GM18511 (cell line): ENCODE data around the gene TNFSF15.
"Not testable (repeated sequence)": the region's sequence is repeated elsewhere in the genome, so short reads cannot be mapped to it uniquely, and the experiment has no call there.

ENCODE experiments used
- ATAC-seq: cut with Tn5 transposase; IDR thresholded peaks from one replicate; pipeline ENCODE4 v1.9.1; 2021; ENCODE audit warnings: mild to moderate bottlenecking, moderate library complexity; ENCODE audit not compliant: unreplicated experiment

Gene TNFSF15

DNA sequence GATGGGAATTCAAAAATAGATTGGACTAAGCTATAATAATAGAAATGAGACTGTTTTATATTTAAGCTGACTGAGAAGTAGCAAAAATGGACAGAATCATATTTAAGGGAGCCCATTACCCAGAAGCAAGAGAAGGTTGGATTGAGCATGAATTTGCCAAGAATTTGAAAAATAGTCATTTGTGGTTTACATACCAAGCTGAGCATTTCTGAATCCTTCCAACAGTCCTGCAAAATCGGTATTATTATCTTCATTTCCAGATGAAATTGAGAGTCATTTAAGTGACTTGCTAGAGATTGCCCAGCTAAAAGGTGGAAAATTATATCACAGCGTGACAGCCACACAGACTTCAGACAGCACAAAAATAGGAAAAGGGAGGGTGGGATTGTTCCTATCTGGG lies 48.4 kb downstream of the TNFSF15 start:
- no peak for ATAC-seq

DNA sequence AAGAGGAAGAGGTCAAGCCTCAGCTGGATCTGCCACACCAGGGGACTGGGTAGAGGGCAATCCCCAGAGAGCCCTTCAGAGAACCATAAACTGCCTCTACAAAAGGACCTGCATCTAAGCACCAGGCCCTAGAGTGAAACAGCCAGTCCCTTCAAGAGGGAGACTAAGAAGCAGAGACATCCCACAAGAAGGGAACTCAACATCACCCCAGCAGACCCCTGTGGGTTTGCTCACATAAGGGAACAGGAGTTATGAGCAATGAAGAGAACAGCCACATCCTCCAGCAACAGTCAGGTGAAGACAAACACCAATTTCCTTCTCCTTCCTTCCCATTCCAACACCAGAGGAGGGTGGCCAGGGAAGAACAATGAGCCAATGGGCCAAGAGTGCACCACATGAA lies 48.9 kb downstream of the TNFSF15 start:
- ATAC-seq = no peak

DNA sequence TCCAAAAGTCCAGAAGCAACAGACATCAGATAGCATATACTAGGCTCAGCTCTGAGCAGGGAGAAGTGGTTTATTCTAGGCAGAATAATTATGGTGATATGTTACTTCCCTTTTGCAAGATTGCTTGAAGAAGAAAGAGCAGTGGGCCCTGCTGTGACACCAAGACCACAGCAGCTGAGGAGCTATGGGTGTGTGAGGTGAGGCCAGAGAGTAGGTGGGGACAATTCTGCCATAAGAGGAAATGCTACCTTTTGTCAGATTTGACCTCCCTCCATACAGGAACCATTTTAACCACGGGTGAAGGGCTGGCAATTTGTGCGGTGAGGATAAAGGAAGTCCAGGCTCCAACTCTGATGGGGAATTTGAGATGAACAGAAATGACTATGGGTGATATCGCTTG lies 51.3 kb downstream of the TNFSF15 start:
- peak; percentile 57 for ATAC-seq

- no peak for ATAC-seq
Measured at GRCh38 chr9:114746591-114747346, 59.1 kb downstream of the TNFSF15 start.

DNA sequence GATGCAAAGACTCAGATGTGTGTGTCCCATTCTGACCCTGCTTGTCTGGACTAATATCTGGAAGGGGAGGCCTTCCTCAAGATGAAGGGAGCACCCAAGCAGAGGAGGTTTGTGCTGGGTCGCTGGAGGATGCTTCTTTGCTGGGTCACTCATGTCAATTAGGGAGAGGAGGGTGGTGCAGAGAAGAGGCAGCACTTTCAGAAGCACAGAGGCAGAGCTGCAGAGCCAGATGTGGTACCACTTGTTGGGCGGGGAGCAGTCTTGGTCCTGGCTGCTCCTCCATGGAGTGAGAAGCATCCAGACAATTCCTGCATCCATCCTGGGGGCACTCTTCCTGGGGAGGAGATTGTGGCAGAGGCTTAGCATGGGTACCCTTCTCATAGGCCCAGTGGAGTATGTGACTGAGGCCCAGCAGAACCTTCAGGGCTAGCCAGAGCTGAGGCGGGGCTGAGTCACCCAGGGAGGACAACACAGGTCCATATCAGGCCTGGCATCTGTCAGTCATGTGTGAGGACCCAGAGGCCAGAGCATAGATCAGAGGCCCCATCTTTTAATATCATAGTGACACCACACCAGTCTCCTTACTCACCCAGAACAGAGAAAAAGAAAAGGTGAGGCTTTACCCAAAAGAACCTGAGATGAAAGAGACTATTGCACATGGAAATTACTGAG lies 59.8 kb downstream of the TNFSF15 start:
- no peak for ATAC-seq

DNA sequence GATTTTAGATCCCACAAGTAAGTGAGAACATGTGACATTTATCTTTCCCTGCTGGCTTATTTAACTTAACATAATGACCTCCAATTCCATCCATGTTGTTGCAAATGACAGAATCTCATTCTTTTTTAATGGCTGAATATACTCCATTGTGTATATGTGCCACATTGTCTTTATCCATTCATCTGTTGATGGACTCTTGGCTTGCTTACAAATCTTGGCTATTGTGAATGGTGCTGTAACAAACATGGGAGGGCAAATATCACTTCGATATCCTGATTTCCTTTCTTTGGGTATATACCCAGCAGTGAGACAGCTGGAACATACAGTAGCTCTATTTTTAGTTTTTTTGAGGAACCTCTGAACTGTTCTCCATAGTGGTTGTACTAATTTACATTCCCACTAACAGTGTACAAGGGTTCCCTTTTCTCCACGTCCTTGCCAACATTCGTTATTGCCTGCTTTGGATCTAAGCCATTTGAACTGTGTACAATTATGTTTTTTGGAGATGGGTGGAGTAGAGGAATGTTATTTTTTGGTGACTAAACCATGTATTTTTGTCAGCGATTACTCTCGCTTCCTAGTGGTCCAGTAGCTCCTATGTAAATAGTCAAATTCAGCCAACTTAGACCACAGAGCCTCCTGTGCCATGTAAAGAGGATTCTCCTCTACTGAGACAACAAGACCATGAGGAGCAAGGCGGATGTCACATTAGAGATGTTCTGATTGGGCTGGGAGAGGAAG lies 60.6 kb downstream of the TNFSF15 start:
- no peak for ATAC-seq

DNA sequence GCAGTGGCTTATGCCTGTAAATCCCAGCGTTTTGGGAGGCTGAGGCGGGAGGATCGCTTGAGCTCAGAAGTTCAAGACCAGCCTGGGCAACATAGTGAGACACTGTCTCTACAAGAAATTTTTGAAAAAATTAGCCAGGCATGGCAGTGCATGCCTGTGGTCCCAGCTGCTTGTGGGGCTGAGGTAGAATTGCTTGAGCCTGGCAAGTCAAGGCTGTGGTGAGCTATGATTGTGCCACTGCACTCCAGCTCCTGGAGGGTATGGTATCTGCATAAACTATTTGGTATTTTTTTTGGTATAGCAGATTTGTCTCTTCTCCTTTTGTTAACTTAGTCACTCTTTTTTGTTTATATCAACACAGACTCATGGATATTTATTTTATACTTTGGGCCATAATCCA lies 62.4 kb downstream of the TNFSF15 start:
- no peak for ATAC-seq

- ATAC-seq = no peak
Measured at GRCh38 chr9:114742947-114743346, 62.9 kb downstream of the TNFSF15 start.

GRCh38 chr9:114741521-114741920 lies 64.3 kb downstream of the TNFSF15 start:
- not testable (repeated sequence) for ATAC-seq

GRCh38 chr9:114738581-114739316 lies 67.1 kb downstream of the TNFSF15 start:
- ATAC-seq = peak; percentile 74

GRCh38 chr9:114737847-114738246 lies 68.0 kb downstream of the TNFSF15 start:
- no peak for ATAC-seq

DNA sequence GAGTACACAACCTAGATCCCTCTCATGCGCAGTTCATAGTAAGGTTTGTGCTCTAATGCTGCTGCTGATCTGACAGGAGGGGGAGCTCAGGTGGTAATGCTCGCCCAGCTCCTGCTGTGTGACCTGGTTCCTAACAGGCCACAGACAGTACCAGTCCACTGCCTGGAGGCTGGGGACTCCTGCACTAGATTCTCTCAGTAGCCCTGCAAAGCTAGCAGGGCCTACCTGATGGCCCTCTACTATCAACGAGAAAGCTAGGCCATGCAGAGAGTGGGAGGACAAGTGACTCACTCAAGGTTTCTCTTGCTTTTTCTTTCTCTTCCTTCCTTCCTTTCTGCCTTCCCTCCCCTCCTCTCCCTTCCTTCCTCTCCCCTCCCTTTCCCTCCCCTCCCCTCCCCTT lies 68.7 kb downstream of the TNFSF15 start:
- no peak for ATAC-seq

DNA sequence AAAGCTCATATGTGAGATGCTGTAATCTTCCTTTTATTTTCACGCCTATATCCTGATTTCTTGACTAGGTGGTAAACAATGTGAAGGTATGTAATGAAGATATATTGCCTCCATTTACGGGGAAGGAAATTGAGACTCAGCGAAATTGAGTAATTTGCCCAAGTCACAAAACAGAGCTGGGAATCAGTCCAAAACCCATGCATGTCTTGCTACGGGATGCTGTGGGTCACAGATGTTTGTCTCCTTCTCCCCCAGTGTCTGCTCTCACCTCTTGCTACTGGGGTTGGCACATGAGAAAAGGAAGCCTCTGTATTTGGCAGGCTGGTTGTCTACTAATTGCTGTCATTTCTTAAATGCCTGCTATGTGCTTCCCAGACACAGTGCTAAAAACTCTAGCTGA lies 70.1 kb downstream of the TNFSF15 start:
- no peak for ATAC-seq

DNA sequence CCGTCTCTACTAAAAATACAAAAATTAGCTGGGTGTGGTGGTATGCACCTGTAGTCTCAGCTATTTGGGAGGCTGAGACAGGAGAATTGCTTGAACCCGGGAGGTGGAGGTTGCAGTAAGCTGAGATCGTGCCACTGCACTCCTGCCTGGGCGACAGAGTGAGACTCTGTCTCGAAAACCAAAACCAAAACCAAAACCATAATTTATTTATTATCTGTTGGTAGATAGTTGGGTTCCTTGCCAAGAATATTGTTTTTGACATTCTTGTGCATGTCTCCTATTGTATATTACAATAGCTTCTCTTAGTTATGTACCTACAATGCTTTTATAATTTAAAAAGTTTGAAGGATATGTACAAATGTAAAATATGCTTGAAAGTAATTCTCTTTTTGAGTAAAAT lies 70.7 kb downstream of the TNFSF15 start:
- ATAC-seq = not testable (repeated sequence)
